Ascending aorta (tissue), 2 donors: Measurements from ENCODE around the gene LDAF1. TPM values are rescaled to one million over a fixed set of nuclear protein-coding genes. Genes with fewer than 3 reads are reported as not detected.

Experiments used
- DNase-seq, 2 donors: peaks; one replicate each; pipeline ENCODE4 v3.0.0-alpha.2; 2019; ENCODE audit warnings: low spot score in 2 of 2
- H3K27ac ChIP-seq, 2 donors: fragments of 200-600 bp; sonication (generic); one replicate each; pipeline ENCODE4 v1.5.1; 2016 to 2017; ENCODE audit warnings: mild to moderate bottlenecking in 1 of 2
- H3K27me3 ChIP-seq: fragments of 200-600 bp; sonication (generic); one replicate; pipeline ENCODE4 v1.5.1; 2017
- H3K36me3 ChIP-seq, 2 donors: fragments of 200-600 bp; sonication (generic); one replicate each; pipeline ENCODE4 v1.5.1; 2016
- H3K4me1 ChIP-seq, 2 donors: fragments of 200-600 bp; sonication (generic); one replicate each; pipeline ENCODE4 v1.5.1; 2016 to 2017; ENCODE audit warnings: mild to moderate bottlenecking in 1 of 2
- H3K4me3 ChIP-seq, 2 donors: fragments of 200-600 bp; sonication (generic); one replicate each; pipeline ENCODE4 v1.5.1; 2016 to 2017; ENCODE audit warnings: mild to moderate bottlenecking in 1 of 2
- H3K9me3 ChIP-seq, 2 donors: fragments of 200-600 bp; sonication (generic); one replicate each; pipeline ENCODE4 v1.5.1; 2016
- intact Hi-C: fragments of 100-400 bp; cut with DNase I; formaldehyde crosslinking; loops from one replicate; pipeline ENCODE4 v1.15.1; 2023
- total RNA-seq: library from RNA; depleted of rRNA; stranded (reverse); fragments of >200 nt; gene quantifications from one replicate; pipeline ENCODE4 v1.1.0, GENCODE V29; 2016
- TF ChIP-seq, protein P1 (sequence below), 3 experiments: fragments of 200-600 bp in 2 of 3; fragments of 450-650 bp in 1 of 3; sonication (generic) in 2 of 3; IDR thresholded peaks; one replicate each; pipeline ENCODE4 v1.5.1; 2016 to 2019; ENCODE audit warnings: antibody characterized with exemption in 3 of 3, mild to moderate bottlenecking in 1 of 3, moderate library complexity in 1 of 3

Gene LDAF1
- total RNA-seq, 1 donor from 2014 or later = 23.5 TPM

GRCh38 chr16:21179126-21179982, 20.9 kb downstream of the LDAF1 start:
- H3K4me1 ChIP-seq = peaks cover 0 to 18% of the 10 kb centered on the region in 2 donors
- peak overlapping the region; percentile 77 for H3K27ac ChIP-seq
- TF ChIP-seq, protein P1, sequence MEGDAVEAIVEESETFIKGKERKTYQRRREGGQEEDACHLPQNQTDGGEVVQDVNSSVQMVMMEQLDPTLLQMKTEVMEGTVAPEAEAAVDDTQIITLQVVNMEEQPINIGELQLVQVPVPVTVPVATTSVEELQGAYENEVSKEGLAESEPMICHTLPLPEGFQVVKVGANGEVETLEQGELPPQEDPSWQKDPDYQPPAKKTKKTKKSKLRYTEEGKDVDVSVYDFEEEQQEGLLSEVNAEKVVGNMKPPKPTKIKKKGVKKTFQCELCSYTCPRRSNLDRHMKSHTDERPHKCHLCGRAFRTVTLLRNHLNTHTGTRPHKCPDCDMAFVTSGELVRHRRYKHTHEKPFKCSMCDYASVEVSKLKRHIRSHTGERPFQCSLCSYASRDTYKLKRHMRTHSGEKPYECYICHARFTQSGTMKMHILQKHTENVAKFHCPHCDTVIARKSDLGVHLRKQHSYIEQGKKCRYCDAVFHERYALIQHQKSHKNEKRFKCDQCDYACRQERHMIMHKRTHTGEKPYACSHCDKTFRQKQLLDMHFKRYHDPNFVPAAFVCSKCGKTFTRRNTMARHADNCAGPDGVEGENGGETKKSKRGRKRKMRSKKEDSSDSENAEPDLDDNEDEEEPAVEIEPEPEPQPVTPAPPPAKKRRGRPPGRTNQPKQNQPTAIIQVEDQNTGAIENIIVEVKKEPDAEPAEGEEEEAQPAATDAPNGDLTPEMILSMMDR (IDR thresholded peaks at IDR 0.05) = no peak
- peaks cover 50 to 61% of the 10 kb centered on the region in 2 donors for H3K36me3 ChIP-seq
- H3K4me3 ChIP-seq = peak overlapping the region in 1 of 2 donors; percentile 21
- no peaks in the 10 kb centered on the region for H3K27me3 ChIP-seq
- peak in 1 of 2 donors; percentile 16 for DNase-seq
- intact Hi-C loops = no loop called here
- no peaks in the 10 kb centered on the region for H3K9me3 ChIP-seq

GRCh38 chr16:21179983-21180365, 21.5 kb downstream of the LDAF1 start:
- Histone ChIP-seq H3K36me3 (peaks cover 44 to 55% of the 10 kb centered on the region in 2 donors), H3K4me3 (peak overlapping the region in 1 of 2 donors; percentile 21), H3K4me1 (peaks cover 0 to 18% of the 10 kb centered on the region in 2 donors), H3K27ac (peak overlapping the region; percentile 77), H3K27me3 (no peaks in the 10 kb centered on the region), H3K9me3 (no peaks in the 10 kb centered on the region)
- DNase-seq = no peak
- TF ChIP-seq, protein P1 (IDR thresholded peaks at IDR 0.05) = no peak
- intact Hi-C loops = no loop called here

GRCh38 chr16:21183995-21184394, 25.5 kb downstream of the LDAF1 start:
- Histone ChIP-seq H3K27ac (no peak overlapping the region), H3K4me1 (peaks cover 0 to 14% of the 10 kb centered on the region in 2 donors), H3K4me3 (no peak overlapping the region), H3K27me3 (no peaks in the 10 kb centered on the region), H3K9me3 (no peaks in the 10 kb centered on the region), H3K36me3 (peaks cover 24% of the 10 kb centered on the region in 2 donors)
- DNase-seq = no peak
- TF ChIP-seq, protein P1 (IDR thresholded peaks at IDR 0.05) = no peak
- intact Hi-C loops = no loop called here

GRCh38 chr16:21184834-21185233, 26.4 kb downstream of the LDAF1 start:
- Histone ChIP-seq H3K27me3 (no peaks in the 10 kb centered on the region), H3K4me1 (peaks cover 0 to 9% of the 10 kb centered on the region in 2 donors), H3K36me3 (peaks cover 24% of the 10 kb centered on the region in 2 donors), H3K9me3 (no peaks in the 10 kb centered on the region), H3K27ac (no peak overlapping the region), H3K4me3 (no peak overlapping the region)
- intact Hi-C loops = no loop called here
- DNase-seq = no peak
- TF ChIP-seq, protein P1 (IDR thresholded peaks at IDR 0.05) = no peak

- Histone ChIP-seq H3K4me3 (no peak overlapping the region), H3K27ac (no peak overlapping the region), H3K27me3 (no peaks in the 10 kb centered on the region), H3K9me3 (no peaks in the 10 kb centered on the region), H3K4me1 (peaks cover 0 to 3% of the 10 kb centered on the region in 2 donors), H3K36me3 (peaks cover 18 to 20% of the 10 kb centered on the region in 2 donors)
- TF ChIP-seq, protein P1 (IDR thresholded peaks at IDR 0.05) = no peak
- DNase-seq = no peak
- intact Hi-C loops = no loop called here
Measured at GRCh38 chr16:21185659-21186325, 27.3 kb downstream of the LDAF1 start.
